HG02943 (cell line): Measurements from ENCODE around the gene ERCC6L.
A peak's percentile ranks its signal among the peaks of the same experiment; 100 is the strongest.

Source experiments
- ATAC-seq: cut with Tn5 transposase; IDR thresholded peaks from one replicate; pipeline ENCODE4 v1.9.1; 2021; ENCODE audit warnings: mild to moderate bottlenecking, low read depth, moderate library complexity; ENCODE audit not compliant: unreplicated experiment

Gene ERCC6L, protein sequence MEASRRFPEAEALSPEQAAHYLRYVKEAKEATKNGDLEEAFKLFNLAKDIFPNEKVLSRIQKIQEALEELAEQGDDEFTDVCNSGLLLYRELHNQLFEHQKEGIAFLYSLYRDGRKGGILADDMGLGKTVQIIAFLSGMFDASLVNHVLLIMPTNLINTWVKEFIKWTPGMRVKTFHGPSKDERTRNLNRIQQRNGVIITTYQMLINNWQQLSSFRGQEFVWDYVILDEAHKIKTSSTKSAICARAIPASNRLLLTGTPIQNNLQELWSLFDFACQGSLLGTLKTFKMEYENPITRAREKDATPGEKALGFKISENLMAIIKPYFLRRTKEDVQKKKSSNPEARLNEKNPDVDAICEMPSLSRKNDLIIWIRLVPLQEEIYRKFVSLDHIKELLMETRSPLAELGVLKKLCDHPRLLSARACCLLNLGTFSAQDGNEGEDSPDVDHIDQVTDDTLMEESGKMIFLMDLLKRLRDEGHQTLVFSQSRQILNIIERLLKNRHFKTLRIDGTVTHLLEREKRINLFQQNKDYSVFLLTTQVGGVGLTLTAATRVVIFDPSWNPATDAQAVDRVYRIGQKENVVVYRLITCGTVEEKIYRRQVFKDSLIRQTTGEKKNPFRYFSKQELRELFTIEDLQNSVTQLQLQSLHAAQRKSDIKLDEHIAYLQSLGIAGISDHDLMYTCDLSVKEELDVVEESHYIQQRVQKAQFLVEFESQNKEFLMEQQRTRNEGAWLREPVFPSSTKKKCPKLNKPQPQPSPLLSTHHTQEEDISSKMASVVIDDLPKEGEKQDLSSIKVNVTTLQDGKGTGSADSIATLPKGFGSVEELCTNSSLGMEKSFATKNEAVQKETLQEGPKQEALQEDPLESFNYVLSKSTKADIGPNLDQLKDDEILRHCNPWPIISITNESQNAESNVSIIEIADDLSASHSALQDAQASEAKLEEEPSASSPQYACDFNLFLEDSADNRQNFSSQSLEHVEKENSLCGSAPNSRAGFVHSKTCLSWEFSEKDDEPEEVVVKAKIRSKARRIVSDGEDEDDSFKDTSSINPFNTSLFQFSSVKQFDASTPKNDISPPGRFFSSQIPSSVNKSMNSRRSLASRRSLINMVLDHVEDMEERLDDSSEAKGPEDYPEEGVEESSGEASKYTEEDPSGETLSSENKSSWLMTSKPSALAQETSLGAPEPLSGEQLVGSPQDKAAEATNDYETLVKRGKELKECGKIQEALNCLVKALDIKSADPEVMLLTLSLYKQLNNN

DNA sequence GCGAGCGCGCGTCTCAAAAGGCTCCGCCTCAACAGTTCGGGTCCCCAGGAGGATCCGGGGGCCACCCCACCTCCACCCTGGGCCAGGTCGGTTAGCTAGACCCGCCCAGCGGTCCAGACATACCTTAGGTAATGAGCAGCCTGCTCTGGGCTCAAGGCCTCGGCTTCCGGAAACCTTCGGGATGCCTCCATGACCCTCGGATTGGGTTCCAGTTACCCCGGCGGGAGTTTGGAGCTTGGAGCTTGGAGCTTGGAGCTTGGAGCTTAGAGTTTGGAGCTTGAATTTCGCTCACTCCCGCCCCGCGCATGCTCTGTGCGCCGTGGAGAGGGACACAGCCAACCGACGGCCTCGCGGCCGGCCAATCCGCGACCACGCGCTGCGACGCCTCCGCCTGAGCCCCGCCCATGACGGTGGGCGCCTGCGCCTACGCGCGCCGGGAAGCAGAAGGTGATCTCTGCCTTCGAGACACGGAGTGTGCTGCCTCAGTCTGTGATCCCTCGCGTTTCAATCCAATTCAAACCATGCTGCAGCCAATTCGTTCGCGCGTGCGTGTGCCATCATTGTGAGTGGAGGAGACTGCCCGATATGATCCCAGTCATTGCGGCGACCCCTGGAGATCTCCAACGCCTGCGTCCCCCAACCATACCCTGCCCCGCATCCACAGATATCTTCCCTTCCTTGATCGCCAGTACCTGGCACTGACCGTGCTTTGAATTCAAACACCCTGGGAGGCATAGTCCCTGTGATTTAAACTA, at the start of gene ERCC6L:
Gene ERCC6L (minus strand): TSS at position 307 of the 755 bp plus-strand sequence. CDS start 116 bp downstream, at position 191.
- peak; percentile 95 for ATAC-seq

DNA sequence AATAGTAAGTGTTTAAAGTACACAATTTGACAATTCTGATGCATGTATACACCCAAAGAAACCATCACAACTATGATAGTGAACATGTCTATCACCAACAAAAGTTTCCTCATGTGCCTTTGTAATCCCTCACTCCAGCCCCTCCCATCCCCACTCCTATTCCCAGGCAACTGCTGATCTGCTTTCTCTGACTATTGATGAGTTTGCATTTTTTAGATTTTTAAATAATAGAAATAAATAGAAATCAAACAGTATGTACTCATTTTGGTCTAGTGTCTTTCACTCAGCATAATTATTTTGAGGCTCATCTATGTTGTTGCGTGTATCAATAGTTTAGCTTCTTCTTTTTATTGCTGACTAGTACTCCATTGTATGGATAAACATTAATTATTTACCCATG, 43.5 kb upstream of the ERCC6L start:
- ATAC-seq = no peak

DNA sequence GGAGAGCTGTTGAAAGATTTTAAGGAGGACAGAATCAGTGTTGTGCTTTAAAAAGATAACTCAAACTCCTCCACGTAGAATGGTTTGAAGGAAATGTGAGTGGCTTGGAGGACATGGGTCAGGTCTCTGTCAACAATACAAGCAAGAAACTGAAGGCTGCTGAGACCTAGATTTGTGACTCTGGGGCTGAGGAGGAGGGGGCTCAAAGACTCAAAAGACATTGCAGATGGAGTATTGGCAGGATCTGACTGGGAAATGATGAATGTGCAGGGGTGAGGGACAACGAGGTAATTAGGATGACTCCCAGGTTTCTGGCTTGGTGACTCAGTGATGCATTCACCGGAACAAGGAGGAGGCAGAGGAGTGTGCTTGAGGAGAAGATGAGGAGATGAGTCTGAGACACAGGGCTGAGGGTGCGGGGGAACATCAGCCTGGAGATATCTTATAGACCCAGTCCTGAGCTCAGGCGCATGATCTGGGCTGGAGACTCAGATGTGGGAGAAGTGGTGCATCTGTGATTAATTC, 41.6 kb upstream of the ERCC6L start:
- ATAC-seq = no peak

DNA sequence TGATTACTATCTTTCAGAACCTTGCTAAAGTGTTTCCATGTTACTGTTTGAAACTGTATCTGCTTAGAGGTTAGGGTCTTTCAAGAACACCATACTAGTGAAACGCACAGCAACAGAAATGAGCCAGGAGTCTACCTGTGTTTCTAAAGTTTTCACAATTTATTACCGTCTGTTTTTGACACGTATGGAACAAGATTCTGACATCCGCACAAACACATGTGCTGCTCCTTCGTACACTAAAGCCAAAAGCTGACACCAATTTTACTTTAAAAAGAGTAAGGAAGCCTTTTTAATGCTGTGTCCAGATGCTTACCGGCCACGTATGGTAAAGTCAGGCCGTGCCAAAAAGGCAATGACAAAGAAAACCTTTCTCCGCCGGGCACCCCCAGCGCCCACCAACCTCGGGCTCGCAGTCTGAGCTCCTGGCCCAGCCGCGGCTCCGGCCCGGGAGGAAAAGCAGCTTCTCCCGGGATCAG, 37.7 kb upstream of the ERCC6L start:
- peak; percentile 24 for ATAC-seq

DNA sequence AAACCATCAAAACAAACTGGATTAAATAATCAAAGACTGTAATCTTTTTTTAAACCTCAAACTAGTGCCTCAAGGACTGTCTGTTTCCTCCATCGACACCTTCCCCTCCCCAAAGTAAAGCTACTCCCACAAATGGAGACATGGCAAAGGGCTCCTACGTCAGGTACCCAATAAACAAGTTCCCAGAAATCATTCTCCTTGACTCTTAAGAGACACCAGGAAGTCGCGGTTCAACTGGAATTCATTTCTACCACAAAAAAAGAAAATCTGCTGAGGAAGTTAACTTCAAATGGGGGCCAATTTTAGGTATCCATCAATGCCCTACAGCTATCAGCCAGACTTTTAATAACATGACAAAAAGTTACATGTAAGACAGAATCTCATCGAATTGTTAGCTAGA, 35.7 kb upstream of the ERCC6L start:
- no peak for ATAC-seq

DNA sequence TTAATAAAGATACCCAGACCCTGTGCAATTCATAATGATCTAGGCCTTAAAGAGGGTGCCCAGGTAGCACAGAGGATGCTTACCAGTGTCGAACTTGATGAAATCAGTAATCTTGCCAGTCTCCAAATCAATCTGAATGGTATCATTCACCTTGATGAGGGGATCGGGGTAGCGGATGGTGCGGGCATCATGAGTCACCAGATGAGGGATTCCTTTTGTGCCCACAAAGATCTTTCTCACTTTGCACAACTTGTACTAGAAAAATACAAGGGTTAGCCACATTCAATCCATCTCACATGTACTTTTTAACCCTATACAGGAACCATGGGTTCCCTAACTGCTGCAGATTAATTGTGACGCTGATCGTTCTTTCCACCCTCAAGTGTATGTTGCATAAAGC, 34.9 kb upstream of the ERCC6L start:
- no peak for ATAC-seq

DNA sequence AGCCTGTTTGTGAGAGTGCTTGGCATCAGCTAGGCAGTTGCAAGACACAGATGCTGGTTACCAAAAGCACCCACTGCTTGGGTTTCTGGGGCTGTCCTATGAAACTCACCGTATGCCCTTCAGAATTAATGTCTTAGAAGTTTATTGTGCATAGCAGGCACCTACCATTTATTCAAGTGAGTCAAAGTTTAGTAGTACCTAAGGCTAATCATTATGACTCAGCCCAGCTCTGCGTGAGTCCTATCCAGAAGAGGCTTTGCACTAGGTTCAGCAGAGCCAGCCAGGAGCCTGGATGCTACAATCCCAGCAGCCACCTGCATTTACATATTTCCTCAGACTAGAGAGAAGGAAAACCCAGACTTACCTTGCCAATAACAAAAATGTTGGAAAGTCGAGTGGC, 34.0 kb upstream of the ERCC6L start:
- ATAC-seq = no peak

DNA sequence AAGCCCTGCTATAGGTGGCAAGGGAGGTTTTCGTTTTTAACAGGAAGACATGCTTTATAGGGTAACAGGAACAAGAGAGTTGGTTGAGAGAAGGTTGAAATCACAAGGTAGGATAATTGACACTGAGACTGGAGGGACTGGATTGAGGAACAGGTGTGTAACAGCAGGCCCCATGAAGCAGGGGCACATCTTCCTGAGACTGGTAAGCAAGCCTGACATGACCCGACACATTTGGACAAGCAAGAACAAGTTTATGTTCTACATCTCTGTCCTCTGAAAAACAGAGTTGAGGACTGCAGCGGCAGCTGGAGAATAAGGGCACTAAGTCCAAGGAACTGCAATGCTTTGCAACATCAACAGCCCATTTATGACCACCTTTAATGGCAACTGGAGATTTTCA, 33.0 kb upstream of the ERCC6L start:
- no peak for ATAC-seq

DNA sequence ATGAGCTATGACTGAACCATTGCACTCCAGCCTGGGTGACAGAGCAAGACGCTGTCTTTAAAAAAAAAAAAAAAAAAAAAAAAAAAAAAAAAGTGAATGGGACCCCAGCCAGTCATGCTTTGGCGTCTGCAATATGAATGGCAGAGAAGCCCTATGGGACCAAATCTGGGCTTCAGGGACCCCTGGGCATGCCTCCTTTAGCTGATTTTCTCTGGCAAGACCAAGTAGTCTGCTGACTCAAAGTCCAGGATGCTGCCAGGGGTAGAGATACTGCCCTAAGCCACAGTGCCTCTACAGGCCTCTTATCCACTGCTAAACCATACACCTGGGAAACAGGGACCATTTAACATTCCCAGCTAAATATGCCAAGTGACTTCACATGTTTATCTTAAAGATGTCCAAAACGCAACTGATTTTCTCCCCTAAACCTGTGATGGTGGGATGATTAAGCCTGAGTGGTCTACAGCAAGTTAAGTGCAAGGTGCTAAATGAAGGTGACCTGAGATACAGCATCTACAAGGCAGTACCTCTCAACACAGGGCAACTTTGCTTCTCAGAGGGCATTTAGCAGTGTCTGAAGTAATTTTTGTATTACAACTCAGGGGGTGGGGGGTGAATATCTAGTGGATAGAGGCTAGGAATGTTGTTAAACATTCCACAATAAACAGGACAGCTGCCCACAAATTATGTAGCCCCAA, 32.4 kb upstream of the ERCC6L start:
- no peak for ATAC-seq

DNA sequence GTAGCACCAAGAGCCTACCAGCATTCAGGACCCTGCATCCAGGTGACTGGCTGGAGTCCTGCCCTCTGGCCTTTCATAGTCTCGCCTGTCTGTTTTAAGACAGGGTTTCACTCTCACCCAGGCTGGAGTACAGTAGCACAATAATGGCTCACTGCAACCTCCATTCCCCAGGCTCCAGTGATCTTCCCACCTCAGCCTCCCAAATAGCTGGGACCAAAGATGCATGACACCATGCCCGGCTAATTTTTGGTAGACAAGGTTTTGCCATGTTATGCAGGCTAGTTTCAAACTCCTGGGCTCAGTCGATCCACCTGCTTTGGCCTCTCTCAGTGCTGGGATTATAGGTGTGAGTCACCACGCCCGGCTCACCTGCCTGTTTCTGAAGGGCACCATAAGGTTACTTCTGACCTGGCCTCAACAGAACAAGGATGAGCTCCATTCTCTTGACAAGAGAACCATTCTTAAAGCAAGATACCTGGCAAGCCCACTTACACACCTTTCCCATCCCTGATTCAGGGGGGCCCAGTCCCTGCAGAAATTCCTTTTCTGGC, 31.6 kb upstream of the ERCC6L start:
- ATAC-seq = no peak

DNA sequence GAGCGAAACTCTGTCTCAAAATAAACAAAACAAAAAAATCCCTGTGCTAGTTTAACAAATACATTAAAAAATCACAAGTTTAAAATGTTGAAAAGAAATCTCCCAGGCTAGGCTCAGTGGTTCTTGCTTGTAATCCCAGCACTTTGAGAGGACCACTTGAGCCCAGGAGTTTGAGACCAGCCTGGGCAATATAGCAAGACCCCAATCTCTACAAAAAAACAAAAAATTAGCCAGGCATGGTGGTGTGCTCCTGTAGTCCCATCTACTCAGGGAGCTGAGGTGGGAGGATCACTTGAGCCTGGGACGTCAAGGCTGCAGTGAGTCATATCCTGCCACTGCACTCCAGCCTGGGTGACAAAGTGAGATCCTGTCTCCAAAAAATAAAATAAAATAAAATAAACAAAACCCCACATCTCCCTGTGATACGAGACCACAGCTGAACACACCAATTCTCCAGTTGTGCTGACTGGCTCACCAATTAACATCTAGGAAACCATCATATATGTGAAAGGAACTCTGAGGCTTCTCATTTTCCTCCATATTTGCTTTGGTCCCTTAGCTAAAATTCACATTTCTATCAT, 30.9 kb upstream of the ERCC6L start:
- ATAC-seq = no peak

DNA sequence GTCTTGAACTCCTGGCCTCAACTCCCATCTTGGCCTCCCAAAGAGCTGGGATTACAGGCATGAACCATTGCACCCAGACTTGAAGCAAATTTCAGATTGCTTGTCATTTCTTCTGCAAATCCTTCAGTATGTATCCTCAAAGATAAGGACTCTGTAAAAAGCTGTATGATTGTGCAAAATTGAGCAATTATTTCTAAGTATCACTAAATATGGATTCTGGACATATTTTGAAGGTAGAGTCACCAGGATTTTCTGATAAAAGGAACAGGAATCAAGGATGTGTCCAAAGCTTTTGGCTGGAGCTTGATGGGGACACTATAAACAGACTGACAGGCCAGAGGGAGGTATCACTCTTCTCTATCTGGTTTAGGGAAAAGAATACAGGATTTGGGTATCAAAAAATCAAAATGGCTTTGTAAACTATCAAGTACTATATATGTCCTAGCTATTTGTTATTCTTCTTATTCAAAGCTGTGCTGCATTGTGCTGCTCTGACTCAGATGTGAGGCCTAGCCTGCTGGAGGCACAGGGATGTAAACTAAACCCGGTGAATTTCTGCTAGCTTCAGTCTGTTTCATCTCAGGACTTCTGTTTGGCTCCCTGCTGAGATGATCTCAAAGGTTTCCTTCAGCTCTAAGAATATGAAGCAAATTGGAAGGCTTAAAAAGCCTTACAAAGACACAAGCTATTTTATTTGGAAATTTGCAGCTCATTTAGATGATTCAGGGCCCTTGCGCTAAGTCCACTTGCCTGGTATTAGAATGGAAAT, 30.0 kb upstream of the ERCC6L start:
- no peak for ATAC-seq

DNA sequence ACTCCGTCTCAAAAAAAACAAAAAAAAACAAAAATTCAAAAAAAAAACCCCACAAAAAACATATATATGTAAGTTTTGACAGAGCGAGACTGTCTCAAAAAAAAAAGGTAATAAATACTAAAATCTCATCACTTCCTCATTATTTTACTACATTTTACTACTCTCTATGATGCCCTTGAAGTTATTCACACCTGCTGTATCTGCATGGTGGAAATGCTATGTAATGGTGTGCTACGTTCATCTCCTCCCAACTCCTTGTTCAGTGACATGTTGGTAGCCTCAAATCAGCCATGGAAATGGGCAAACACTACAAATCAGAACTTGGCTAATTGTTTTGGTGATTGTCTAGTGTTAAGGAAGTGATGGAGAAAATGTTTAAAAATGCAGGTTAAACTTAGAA, 26.4 kb upstream of the ERCC6L start:
- no peak for ATAC-seq

DNA sequence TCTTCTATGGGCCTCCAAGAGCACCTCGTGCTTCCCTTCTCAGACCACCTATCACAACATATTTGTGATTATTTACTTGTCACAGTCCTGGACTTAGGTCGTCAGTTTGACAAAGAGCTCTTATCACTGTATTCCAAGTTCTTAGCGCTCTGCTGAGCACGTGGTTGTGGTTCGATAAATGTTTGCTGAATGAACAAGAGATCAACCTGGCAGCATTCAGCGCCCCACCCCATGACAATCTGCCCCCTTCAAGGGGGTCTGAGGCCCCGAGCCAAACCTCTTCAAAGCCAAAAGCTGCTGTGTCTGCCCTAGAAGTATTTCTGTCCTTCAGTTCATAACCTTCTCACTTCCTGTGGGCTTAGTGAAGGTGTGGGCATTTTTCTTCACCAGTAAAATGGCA, 23.2 kb upstream of the ERCC6L start:
- ATAC-seq = no peak

DNA sequence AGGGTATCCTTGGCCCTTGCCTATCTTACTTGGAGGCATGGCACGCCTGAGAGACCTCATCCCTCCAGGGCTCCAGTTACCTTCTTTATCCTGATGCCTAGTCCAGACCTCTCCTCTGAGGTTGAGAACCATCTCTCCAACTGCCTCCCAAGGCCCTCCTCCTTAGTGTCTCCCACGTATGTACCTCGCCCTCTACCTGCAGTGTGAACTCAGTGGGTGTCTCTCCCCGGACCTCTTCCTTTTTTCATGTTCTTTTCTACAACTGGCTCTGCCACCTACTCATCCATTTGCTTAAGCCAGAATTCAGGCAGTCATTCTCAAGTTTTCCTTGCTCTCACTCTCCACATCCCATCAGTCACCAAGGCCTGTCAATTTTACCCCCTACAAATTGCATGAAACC, 21.6 kb upstream of the ERCC6L start:
- ATAC-seq = no peak

DNA sequence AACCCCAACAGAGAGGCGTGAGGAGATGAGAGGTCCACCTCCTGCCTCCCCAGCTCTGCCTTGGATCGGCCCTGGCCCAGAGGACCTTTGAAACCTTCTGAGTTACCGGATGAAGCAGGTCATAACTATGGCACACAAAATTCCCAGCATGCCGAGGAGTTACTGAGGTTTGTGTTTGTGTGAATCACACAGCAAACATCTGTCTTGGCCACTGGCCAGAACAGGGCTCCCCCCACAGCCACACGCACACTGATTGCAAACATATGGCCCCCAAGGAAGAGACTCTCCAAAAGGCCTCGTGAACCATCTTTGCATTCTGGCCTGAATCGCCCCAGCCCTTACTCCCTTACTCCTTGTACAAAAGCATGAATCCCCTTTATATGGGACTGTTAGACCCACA, 19.3 kb upstream of the ERCC6L start:
- no peak for ATAC-seq

DNA sequence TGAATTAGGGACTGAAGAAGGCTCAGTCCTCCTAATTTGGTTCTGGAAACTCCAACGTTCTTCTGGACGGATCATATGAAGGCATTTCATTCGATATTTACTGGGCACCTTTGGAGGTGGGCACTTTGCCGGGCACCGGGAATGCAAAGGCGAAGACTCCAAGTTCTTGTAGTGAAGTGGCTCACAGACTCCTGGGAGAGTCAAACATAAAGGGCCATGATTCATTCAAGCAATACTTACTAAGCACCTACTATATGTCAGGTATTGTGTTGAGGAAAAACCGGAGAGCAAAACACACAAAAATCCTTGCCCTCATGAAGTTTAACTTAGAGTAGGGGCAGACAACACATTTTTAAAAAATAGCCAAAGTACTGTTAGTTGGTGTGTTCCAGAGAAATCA, 17.0 kb upstream of the ERCC6L start:
- ATAC-seq = no peak

DNA sequence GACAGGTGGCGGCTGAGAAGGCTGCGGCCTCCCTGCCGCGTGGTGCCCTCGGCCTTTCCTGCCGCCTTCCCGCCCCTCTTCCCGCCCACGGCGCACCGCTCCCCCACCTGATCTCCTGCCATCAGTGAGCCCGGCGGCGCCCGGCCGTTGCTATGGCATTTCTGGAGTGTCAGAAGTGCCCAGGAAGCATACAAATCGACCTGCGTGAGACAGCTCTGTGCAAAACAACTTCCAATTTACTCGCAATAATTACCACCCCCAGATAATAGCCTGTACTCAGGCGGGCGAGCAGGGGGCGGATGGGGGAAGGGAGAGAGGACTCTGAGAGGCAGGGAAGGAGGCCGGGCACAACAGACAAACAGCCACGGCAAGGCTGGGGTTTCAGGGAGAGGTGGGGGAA, 16.6 kb upstream of the ERCC6L start:
- ATAC-seq = no peak
